Stimulated activated CD8-positive, alpha-beta memory T cell treated with anti-CD3 and anti-CD28 coated beads, Interleukin-15, amount 100 ng/mL, for 4 hours (primary cell): ENCODE measurements around the gene MED8.
"Not testable (repeated sequence)": the region's sequence is repeated elsewhere in the genome, so short reads cannot be mapped to it uniquely, and the experiment has no call there.

ENCODE experiments used
- DNase-seq, 2 donors: peaks; one replicate each; pipeline ENCODE4 v3.0.0-alpha.2; 2020; ENCODE audit warnings: low read depth in 2 of 2

The MED8 gene

GRCh38 chr1:43421976-43422750, 32.6 kb upstream of the MED8 start:
- no peak for DNase-seq

GRCh38 chr1:43421396-43421795, 31.8 kb upstream of the MED8 start:
- DNase-seq, result no peak

GRCh38 chr1:43420874-43421273, 31.3 kb upstream of the MED8 start:
- DNase-seq, result no peak

GRCh38 chr1:43419627-43420425, 30.2 kb upstream of the MED8 start:
- DNase-seq, result no peak

- no peak for DNase-seq
These were observed 29.3 kb upstream of the MED8 start for GRCh38 chr1:43418858-43419257.

- no peak for DNase-seq
These were observed 26.3 kb upstream of the MED8 start for GRCh38 chr1:43415901-43416300.

GRCh38 chr1:43414634-43415223, 25.1 kb upstream of the MED8 start:
- peak; percentile 22 to 37 for DNase-seq

- DNase-seq, result not testable (repeated sequence)
These were observed 23.8 kb upstream of the MED8 start for GRCh38 chr1:43413426-43413825.

- DNase-seq, result no peak
These were observed 21.0 kb upstream of the MED8 start for GRCh38 chr1:43410571-43410970.

- DNase-seq, result no peak
These were observed 16.3 kb upstream of the MED8 start for GRCh38 chr1:43405876-43406234.

GRCh38 chr1:43405219-43405875, 15.7 kb upstream of the MED8 start:
- no peak for DNase-seq

- DNase-seq, result no peak
These were observed 14.8 kb upstream of the MED8 start for GRCh38 chr1:43404353-43404752.

- DNase-seq, result no peak
These were observed 12.7 kb upstream of the MED8 start for GRCh38 chr1:43402089-43402865.

- not testable (repeated sequence) for DNase-seq
These were observed 10.8 kb upstream of the MED8 start for GRCh38 chr1:43400441-43400840.

GRCh38 chr1:43398227-43398626, 8.6 kb upstream of the MED8 start:
- no peak for DNase-seq

GRCh38 chr1:43396059-43396458, 6.5 kb upstream of the MED8 start:
- no peak for DNase-seq

GRCh38 chr1:43395523-43395922, 5.9 kb upstream of the MED8 start:
- no peak for DNase-seq

GRCh38 chr1:43392702-43393101, 3.1 kb upstream of the MED8 start:
- DNase-seq, result no peak

GRCh38 chr1:43388613-43389012, 987 bp downstream of the MED8 start:
- no peak for DNase-seq

GRCh38 chr1:43387976-43388599, 1.5 kb downstream of the MED8 start:
- no peak for DNase-seq

- no peak for DNase-seq
These were observed 2.9 kb downstream of the MED8 start for GRCh38 chr1:43386676-43387075.
